Stimulated activated CD4-positive, alpha-beta T cell treated with anti-CD3 and anti-CD28 coated beads, TNF-alpha, amount 100 ng/mL, for 24 hours (primary cell): Measurements from ENCODE around the gene RGL4.
"Not testable (repeated sequence)": the region's sequence is repeated elsewhere in the genome, so short reads cannot be mapped to it uniquely, and the experiment has no call there.

Source experiments
- DNase-seq, 3 experiments: peaks; one replicate each; pipeline ENCODE4 v3.0.0-alpha.2; 2020; ENCODE audit warnings: low read depth in 3 of 3

The RGL4 gene, protein sequence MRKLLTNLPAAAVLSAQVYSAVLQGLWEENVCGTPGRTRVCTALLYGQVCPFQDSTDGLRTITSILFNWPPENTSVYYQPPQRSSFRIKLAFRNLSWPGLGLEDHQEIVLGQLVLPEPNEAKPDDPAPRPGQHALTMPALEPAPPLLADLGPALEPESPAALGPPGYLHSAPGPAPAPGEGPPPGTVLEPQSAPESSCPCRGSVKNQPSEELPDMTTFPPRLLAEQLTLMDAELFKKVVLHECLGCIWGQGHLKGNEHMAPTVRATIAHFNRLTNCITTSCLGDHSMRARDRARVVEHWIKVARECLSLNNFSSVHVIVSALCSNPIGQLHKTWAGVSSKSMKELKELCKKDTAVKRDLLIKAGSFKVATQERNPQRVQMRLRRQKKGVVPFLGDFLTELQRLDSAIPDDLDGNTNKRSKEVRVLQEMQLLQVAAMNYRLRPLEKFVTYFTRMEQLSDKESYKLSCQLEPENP

GRCh38 chr22:23690713-23691112 lies at the start of gene RGL4:
Gene RGL4, plus strand, starts transcription at chr22:23691013. Its CDS starts 1,018 bp downstream, at chr22:23692031.
- no peak for DNase-seq

GRCh38 chr22:23646526-23646925 lies 44.3 kb upstream of the RGL4 start:
- not testable (repeated sequence) for DNase-seq

DNA sequence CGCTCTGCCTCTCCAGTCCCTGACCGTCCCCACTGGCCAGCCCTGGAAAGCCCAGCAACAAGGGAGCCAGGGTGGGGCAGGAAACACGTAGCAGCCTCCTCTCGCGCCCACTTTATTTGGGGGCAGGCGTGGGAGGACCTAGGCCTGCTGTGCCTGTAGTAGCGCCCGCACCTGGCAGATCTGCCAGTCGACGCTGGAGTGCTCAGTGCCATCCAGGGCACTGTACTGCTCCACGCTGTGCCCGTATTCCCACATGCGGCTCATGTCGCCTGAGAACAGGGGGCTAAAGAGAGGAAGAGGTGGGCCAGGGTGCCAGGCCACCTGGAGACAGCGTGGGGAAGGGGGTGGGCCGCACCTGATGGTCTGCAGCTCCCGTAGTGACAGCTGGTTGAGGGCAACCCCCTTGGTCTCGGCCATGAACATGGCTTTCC lies 41.7 kb upstream of the RGL4 start:
- no peak for DNase-seq

GRCh38 chr22:23651676-23652075 lies 39.1 kb upstream of the RGL4 start:
- no peak for DNase-seq

DNA sequence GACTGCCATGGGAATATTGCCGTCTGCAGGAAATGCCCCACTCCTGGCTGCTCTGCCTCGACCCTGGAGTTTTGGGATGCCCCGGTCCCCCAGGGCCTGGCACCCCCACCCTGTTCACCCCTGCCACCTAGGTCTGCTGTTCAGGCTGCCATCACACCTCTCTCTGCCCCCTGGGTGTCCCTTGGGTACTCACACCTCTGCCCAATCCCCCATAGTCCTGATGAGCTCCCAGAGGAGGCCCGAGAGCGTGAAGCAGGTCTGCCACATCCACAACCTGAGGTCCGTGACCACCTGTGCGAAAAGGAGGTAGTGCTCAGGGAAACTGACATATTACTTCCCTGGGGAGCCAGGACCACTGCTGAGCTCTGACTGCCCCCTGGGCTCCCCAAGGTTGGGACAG lies 38.5 kb upstream of the RGL4 start:
- DNase-seq, result no peak

- no peak for DNase-seq
These were observed 38.1 kb upstream of the RGL4 start for GRCh38 chr22:23652711-23653110.

GRCh38 chr22:23655891-23656475 lies 34.8 kb upstream of the RGL4 start:
- DNase-seq, result no peak

DNA sequence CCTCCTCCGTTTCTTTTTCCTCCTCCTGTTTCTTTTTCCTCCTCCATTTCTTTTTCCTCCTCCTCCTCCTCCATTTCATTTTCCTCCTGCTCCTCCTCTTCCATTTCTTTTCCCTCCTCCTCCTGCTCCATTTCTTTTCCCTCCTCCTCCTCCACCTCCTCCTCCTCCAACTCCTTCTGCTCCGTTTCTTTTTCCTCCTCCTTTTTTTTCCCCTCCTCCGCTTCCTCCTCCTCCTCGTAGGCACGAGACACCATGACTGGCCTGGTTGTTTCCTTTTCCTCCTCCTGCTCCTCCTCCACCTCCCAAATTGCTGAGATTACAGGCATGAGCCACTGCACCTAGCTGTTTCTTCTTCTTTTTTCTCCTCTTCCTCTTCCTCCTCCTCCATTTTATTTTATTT lies 33.1 kb upstream of the RGL4 start:
- no peak for DNase-seq

DNA sequence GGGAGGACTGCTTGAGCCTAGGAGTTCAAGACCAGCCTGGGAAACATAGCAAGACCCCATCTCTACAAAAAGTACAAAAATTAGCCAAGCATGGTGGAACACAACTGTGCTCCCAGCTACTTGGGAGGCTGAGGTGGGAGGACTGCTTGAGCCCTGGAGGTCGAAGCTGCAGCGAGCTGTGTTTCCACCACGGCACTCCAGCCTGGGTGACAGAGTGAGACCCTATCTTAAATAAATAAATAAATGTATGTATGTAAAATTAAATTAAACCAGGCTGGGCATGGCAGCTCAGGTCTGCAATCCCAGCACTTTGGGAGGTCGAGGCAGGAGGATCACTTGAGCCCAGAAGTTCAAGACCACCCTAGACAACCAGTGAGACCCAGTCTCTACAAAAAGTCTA lies 30.4 kb upstream of the RGL4 start:
- not testable (repeated sequence) for DNase-seq

- DNase-seq, result no peak
These were observed 20.2 kb upstream of the RGL4 start for GRCh38 chr22:23670378-23671295.

GRCh38 chr22:23671387-23671786 lies 19.4 kb upstream of the RGL4 start:
- DNase-seq, result not testable (repeated sequence)

DNA sequence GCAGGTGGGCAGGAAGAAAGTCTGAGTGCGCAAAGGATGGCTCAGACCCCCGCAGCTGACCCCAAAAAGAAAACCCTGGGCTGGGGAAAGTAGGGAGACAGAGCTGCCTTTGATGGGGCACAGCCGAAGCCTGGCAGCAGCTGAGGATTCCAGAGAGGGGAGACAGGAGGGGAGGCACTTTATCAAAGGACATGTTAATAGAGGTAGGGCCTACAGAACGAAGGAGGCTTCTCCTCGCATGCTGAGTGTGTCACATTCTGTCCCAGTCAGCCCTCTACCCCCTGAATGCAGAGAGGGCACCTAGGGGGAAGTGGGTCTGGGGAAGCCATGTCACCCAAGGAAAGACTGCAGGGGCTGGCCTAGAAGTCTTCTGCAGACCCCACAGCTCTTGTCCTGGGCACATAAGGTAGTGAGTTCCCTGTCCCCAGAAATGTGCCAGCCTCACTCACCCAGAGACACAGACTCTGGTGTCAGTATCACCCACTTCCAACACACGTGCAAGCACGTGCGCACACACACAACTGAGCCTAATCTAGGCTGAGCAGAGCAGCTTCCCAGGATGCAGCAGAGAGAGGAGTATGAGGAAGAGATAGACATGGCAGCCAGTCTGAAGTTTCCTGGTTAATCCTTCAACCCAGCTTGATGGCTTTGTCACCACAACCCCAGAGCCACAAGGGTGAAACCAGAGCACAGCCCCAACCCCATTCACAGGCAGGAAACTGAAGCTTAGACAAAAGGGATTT lies 18.3 kb upstream of the RGL4 start:
- not testable (repeated sequence) for DNase-seq

DNA sequence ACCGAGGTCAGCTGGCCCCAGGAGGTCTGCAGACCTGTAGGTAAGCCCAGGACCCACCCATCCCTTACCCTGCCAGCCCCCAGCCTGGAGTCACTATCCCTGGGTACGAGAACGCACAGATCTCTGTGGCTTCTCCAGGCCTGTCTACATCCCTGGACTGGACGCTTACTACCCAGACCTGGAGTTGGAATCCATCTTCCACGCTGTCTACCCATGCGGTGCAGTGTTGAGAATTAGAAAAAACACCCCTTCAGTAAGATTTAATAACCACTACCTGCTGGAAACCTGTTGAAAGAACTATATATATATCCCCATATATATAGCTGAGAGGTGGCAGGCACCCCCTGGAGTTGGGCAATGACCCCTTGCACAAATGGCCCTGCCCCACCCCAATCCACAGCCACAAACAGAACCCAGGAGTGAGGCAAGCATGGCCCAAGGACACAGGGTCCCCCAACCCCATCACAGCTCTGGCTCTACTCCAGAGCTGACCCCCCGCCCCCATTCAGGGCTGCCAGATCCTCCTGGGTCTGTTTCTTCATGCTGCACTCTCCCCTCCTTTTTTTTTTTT lies 17.7 kb upstream of the RGL4 start:
- DNase-seq, result no peak

DNA sequence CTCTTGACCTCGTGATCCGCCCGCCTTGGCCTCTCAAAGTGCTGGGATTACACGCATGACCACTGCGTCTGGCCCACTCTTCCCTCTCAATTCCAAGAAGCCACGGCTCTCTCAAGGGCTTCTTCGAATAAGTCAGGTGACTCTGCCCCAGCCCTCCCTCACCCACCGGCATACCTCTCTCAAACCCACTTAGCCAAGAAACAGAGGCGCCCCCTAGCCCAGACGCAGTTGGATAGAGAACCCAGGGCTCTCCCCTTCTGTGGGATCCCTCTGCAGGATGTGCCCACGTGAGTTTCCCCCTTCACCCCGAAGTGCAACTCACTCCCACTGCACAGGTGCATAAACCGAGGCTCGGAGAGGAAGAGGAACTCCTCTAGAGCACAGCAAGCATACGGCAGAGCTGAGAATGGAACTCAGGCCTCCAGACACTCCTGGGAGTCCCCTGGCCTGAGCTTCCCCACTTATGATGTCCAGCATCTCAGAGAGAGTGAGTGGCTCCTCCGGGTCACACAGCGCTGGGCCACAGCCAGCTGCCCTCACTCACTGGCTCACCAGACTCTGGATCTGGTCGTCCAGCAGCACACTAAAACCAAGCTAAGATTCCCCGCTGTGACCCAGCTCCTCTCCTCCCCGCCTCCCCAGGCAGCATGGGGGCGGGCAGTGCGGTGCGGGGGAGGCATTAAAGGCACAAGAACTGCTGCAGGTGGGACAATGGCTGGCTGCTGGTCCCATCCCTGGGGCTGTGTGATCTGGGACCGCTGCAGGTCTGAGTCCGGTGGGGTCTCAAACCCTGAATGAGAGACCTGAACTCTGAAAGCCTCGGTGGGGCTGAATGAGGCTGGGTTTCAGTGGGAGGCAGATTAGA lies 16.8 kb upstream of the RGL4 start:
- DNase-seq, result no peak

DNA sequence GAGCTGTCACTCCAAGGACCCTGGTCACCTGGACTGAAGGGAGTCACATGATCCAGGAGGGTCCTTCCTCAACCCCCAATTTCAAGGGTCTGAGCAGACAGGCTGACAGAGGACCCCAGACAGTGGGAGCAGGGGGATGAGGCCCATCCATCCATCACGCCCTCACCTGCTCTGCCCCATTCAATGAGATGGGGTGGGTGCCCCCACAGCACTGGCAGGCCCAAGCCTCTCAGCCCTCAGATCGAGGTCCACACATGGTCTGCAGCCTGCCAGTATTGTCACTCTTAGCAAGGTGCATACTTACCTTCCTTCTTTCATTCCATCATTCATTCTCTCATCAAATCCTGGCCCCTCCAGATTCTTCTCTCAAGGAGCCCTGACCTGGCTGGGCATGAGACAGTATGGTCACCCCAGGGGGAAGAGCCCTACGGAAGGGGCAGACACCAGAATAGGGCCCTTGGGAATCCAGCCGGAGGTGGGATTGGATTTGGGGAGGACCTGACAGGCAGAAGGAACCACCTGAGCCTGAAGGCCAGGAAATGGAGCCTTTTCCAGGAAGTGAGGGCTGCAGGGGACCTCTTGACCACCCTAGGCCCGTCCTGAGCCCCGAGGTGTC lies 15.8 kb upstream of the RGL4 start:
- DNase-seq, result not testable (repeated sequence)

GRCh38 chr22:23675502-23676415 lies 15.1 kb upstream of the RGL4 start:
- no peak for DNase-seq

GRCh38 chr22:23676841-23677700 lies 13.7 kb upstream of the RGL4 start:
- not testable (repeated sequence) for DNase-seq

DNA sequence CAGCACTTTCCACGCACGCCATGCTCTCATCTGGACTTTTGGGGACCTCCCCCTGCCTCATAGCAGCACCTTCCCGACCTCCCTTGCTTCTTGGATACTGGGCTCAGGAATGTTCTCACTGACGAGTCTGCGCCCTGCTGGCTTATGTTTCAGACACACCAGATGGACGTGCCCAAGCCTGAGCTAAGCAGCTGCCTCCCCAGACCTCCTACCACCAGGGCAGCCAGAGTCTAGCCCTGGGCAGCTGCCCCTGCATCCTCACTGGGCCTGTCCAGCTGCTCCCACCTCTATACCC lies 13.2 kb upstream of the RGL4 start:
- no peak for DNase-seq
